Iris pigment epithelial cell (primary cell): ENCODE results near the gene GADD45B.
"Not testable (repeated sequence)": the region's sequence is repeated elsewhere in the genome, so short reads cannot be mapped to it uniquely, and the experiment has no call there.

Source experiments
- DNase-seq: peaks from one replicate; pipeline ENCODE4 v3.0.0-alpha.2; 2011; ENCODE audit warnings: low read depth

Gene GADD45B

DNA sequence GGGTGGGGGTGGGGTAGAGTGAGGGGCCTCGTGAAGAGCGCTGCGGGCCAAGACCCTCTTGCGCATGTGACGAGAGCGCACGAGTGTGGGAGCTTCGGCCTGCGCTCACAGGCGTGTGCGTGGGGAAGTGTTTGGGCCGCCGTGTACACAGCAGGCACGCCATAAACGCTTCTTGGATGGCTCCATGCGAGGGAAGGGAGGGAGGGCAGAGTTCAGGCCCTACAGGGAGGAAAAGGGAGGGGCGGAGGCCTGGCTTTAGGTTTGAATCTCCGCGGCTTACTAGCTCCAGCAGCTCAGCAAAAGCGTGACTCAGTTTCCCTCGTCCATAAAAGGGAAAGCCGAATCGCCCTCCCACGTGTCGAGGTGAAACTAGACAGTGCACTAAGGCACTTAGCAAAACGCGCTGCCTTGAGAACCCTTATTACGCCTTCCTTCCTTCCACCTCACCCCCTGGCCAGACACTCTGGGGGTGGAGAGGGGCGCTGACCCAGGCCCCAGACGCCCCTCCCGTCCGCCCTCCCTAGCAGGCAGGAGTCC, 12.5 kb downstream of the GADD45B start:
- DNase-seq = no peak

DNA sequence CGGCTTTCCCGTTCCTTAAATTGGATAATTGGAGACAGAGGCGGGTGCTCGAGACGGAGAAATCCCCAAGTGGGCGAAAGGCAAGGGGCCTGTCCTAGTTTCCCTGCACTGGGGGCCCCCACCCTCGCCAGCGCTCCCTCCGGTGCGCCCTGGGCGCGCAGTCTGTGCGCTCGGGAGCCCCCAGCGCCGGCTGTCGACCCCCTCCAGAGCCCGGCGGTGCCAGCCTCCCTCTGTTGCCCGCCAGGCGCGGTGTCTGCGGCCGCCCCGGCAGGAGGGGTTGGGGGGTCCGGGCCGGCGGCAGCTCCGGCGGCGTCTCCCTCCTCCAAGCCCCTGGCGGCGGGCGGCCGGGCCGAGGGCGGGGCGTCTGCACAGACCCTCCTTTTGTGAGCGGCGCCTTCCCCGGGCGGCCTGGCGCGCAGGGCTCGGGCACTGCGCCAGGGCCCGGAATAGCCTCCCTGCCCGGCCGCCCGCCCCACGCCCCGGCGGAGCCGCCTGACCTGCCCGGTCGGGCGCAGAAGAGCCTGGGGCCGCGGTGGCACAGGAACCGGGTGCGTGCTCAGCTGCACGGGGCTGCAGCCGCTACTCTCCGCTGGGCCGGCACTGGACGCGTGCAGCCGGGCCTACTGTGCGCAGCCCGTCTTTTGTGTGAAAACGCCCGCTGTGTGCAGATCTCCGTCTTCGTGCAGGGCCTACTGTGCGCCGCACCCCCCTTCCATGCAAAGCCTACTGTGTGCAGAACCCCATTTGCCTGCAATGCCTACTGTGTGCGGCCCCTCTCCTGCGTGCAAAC, 13.2 kb downstream of the GADD45B start:
- DNase-seq = peak; percentile 49

DNA sequence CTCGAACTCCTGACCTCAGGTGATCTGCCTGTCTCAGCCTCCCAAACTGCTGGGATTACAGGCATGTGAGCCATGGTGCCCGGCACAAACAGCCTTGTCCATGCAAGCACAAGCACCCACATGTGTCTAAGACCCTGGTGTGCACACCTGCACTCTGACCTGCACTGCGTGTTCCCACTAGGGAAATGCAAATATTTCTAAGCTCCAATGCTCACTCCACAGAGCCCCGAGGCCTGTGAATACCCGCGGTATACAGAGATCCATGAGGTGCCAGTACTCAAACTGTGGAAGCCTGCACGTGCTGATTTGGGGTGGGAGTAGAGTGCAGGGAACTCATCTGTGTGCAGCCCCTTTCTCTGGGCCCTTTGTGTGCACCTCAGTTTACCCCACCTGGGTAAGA, 14.7 kb downstream of the GADD45B start:
- DNase-seq = no peak

DNA sequence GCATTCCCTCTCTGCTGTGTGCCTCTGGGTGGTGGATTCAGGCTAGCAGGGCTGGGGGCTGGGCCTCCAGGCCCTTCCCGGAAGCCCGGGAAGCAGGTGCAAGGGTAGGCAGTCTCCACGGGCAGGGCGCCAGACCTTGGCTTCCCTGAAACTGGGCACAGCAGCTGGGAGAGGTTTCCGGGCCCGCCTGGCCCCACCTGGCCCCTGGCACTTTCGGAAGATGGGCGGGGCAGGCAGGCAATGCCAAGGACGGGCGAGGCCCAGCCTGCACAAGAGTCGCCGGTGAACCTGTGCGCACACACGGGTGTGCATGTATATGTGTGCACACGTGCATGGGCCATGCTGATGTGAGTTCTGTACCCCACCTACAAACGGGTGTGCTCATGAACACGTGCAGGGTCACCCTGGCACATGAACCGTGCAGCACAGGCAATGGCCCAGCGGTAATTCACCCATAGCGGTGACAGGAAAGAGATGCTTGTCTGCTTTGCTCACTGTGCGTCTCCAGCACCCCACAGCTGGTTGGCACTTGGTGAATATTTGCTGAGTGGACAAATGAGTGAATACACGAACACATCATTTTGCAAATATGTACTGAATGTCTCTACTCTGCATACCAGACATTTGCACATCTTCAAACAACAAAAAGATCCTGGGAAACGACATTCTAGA, 15.3 kb downstream of the GADD45B start:
- peak; percentile 95 for DNase-seq

DNA sequence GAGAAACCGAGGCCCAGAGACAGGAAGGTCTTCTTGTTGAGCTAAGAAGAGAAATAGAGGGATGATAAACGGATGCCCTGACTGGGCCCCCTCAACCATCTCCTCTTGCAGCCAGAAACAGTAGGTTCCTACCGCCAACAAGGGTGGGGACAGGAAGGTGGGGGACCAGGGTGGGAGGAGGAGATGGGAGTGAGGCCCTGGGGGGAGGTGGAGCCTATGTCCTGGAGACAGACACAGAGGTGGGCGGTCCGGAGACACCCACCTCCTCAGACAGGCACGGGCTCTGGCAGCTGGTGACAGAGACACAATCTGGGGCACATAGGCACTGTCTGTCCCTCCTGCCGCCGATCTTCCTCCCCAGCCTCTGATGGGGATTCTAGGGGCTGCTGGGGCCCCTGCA, 16.9 kb downstream of the GADD45B start:
- no peak for DNase-seq

DNA sequence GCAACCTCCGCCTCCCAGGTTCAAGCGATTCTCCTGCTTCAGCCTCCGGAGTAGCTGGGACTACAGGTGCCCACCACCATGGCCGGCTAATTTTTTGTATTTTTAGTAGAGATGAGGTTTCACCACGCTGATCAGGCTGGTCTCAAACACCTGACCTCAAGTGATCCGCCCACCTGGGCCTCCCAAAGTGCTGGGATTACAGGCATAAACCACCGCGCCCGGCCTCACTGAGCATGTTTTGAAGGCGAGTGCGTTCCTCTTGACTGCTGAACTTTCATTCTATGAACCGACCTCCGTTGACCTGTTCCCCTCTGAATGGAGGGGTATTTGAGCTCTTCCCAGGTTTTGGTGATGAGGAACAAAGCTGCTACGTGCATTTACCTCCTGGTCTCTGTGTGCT, 17.5 kb downstream of the GADD45B start:
- DNase-seq = not testable (repeated sequence)

DNA sequence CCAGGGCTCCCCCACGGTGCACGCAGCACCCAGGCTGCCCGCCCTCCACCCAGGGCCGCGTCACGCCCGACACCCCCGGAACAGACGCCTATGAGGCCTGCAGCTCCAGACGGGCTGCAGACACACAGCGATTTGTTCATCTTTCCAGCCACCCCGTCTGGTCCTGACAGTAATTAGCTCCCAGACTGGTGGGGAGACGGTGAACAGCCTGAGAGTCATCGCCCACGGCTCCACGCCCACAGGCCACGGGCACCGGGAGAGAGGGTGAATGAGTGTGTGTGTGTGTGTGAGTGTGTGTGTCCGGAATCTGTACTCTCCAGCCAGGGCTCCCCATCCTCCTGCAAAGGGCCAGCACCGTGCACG, 18.1 kb downstream of the GADD45B start:
- peak; percentile 81 for DNase-seq

DNA sequence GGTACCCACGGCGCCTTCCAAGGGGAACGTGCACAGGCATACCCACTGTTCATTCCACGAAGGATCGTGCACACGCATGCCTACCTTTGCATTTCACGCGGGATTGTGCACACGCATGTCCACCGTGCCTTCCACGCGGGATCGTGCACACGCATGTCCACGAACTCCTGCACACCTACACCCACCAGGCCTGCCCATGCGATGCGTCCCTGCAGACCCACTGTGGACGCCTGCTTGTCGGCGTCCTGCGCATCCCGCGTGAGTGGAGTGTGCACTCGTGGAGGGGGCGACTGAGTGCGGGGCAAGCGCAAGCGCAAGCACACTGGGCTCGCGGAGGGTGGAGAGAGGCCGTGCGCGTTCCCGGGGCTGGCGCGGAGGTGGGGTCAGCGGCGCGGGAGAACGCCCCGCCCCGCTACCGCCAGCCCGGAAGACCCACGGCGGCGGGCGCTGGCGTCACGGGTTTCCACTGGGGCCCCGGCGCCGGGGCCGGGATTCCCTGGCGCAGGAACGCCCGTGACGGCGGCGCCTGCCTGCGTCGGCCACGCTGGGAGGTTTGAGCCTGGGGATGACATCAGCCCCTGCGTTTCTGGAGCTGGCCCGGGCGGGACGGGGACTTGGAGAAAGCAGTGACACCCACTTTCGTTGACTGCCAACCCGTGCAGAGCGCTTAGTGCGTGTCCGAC, 18.7 kb downstream of the GADD45B start:
- peak; percentile 84 for DNase-seq

DNA sequence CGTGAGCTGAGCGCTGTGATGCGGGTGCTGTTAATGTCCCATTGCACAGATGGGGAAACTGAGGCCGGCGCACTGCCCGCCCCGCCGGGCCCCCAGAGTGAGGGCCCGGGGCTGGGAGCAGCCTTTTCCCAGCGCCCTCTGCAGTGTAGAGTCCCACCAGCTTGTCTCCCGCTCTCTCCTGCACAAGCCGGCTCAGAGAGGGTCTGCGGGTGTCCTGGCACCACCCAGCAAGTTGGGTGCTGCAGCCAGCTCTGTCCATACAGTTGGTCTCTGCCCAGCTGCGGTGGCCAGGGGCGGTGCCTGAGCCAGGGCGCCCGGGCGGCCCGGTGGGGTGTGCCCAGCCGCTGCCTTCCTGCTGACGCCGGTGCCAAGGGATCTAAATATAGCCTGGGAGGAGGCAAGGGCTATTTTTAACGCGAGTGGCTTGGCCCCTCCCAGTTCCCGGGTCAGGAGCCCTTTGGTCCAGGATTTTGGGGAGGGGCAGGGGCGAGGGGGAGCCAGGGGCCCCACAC, 19.3 kb downstream of the GADD45B start:
- DNase-seq = peak; percentile 52

DNA sequence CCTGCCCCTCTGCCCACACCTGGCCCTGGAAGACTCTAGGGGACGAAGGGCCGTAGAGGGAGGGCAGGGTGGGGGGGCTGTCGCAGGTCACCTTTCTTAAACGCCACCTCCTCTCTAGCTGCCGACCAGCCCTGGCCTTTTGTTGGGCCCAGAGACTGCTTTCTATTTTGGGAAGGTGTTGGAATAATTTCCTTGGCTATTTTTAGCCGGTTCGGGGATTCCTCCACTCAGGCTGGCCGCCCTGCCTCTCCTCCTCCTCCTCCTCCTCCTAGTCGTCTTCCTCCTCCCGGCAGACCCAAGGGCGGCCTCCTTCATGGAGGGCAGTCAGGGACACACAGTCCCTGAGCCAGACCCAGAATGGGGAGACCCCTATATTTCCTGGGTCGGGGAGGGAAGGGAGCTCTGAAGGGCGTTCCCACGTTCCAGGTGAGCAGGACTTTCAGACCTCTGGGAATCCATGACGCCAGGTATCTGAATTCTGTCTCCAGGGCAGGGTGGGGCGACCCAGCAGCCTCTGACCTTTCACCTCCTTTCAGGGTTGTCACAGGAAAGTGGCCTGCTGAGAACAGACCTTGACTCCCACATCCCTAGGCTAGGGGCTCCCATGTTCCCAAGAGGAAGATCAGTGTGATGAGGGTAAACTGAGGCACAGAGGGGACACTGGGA, 19.9 kb downstream of the GADD45B start:
- no peak for DNase-seq

DNA sequence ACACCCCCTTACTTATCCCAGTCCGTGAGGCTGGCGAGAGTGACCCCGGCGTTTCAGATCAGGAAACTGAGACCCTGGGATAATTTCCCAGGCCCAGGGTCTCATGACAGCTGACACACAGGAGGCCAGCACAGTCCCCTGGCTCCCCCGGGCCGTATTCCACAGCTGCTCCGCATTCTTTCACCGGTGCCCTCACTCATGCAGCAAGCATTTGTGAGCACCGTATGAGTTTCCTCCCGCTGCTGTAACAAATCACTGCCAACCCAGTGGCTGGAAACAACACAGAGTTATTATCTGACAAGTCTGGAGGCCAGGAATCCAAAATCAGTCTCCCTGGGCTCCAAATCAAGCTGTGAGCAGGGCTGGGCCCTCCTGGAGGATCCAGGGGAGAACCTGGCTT, 21.3 kb downstream of the GADD45B start:
- DNase-seq = no peak

DNA sequence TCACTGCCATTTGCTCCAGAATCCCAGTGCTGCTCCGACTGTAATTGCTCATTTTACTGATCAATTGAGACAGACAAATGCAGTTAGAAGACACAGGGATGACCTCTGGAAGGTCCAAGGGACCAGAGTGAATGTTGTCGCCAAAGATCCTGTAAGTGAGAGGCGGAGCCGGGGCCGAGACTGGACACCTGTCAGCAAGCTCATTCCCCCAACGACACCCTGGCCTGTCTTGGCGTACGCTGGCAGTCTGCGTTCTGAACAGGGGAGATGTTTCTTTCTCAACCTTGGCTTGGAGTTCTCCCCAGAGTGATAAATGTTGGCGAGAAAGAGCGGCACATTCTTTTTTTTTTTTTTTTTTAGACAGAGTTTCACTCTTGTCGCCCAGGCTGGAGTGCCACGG, 24.2 kb downstream of the GADD45B start:
- DNase-seq = no peak

DNA sequence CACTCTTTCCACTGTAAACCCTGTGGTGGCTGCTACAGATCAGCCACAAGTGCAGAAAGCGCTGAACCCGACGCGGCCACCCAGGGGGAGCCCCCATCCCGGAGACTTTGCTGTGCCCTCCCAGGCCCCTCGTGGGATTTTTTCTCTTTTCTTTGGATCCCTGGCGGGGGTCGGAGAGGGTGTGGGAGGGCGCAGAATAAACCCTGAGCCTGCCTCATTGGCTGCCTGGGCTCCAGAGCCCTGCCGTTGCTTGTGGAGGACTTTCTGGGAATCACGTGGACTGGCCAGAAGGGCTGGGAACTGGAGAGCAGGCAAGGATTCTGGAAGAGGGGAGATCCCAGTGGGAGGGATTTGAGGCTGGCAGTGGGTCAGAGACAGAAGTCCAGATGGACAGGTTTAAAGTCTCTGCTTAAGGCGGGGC, 24.9 kb downstream of the GADD45B start:
- DNase-seq = no peak

DNA sequence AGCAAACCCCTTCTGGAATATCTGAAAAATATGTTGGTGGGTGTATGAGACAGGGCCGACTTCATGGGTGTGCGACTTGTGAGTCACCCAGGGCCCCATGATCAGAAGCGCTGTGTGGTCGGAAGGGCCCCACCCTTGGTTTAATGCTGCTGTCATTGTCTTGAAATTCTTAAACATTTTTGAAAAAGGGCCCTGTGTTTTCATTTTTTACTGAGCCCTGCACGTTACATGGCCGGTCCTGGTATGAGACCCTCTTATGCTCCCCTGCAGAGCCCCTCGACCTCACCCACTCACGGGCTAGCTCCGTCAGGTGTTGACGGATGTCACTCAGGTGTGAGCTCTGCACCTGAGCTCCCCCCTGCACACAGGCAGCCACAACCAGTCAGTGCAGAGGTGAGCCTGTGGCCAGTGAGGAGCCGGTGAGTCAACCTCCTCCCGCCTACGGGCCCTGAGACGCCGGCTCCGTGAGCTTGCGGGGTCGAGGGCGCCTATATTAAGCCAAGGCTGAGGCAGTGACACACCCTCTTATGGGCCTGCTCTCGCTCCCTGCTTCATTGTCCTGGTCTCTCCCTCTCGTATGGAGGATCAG, 27.7 kb downstream of the GADD45B start:
- peak; percentile 73 for DNase-seq

DNA sequence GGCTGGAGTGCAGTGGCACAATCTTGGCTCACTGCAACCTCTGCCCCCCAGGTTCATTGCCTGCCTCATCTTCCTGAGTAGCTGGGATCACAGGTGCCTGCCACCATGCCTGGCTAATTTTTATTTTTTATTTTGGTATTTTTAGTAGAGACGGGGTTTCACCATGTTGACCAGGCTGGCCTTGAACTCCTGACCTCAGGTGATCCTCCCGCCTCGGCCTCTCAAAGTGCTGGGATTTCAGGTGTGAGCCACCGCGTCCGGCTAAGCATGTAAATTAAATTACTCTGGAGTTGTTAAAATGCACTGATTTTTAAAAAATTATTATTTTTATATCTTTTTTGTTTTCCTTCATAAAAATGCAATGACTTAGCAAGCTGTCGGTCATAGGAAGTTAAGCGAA, 30.7 kb downstream of the GADD45B start:
- not testable (repeated sequence) for DNase-seq

DNA sequence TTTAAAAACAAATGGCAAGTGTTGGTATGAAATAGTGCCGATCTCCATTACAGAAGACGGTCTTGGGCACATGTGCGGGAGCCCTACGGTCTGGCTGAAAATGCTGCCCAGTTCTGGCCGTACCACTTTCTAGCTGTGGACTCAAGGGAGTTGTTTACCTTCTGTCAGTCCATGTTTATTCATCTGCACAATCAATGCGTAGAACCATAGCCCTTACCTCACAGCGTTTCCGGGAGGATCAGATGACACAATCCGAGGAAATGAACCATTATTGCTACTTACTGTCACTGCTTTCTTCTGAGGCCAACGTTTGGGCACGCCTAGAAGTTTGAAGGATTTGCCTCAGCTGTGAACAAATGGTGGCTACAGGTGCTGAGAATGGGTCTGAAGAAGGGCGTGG, 31.2 kb downstream of the GADD45B start:
- DNase-seq = peak; percentile 94

DNA sequence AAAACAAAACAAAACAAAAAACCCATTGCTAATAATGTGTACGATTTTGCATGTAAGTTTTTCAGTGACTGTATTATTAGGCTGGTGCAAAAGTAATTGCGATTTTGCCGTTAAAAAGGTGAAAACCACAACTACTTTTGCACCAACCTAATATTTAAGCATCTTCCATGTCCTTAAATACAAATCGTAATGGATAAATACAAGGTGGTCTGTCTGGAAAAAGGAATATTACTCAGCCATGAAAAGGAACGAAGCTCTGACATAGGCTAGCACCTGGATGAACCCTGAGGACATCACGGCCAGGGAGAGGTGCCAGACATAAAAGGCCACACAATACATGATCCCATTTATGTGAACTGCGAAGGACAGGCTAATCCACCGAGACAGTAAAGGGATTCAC, 33.2 kb downstream of the GADD45B start:
- no peak for DNase-seq

DNA sequence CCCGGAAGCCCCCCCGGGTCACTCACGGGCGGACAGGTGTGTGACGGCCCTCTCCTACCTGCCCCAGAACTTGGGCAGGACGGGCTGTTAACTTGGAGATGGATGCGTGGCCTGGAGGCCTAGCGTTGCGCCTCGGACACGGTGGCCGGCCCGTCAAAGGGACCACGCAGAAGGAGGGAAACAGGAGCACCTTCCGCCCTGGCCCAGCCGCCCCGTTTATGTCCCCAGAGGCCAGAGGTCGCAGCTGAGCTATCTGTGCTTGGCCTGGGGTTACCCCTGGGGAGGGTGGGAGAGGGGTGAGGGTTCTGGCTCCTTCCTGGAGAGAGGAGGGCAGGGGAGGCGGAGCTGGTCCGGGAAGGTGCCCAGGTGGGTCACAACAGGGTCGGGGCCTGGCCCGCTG, 35.6 kb downstream of the GADD45B start:
- no peak for DNase-seq

DNA sequence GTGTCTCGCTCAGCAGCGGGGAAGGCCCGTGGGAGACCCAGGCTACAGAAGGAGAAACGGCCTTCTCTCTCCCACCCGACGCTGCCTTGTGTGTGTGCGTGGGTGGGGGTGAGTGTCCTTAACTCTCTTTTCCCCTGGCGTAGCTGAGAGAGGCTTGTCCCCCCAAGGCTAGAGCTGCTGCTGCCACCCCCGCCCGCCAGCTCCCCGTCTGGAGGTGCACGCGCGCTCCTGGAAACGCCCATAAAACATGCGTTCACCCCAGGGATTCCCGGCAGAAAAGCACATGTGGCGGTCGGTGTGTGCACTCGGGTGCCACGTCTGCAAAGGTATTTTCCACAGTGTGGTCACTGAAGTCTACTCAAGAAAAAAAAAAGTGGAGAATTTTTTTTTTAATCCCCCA, 36.1 kb downstream of the GADD45B start:
- DNase-seq = no peak

DNA sequence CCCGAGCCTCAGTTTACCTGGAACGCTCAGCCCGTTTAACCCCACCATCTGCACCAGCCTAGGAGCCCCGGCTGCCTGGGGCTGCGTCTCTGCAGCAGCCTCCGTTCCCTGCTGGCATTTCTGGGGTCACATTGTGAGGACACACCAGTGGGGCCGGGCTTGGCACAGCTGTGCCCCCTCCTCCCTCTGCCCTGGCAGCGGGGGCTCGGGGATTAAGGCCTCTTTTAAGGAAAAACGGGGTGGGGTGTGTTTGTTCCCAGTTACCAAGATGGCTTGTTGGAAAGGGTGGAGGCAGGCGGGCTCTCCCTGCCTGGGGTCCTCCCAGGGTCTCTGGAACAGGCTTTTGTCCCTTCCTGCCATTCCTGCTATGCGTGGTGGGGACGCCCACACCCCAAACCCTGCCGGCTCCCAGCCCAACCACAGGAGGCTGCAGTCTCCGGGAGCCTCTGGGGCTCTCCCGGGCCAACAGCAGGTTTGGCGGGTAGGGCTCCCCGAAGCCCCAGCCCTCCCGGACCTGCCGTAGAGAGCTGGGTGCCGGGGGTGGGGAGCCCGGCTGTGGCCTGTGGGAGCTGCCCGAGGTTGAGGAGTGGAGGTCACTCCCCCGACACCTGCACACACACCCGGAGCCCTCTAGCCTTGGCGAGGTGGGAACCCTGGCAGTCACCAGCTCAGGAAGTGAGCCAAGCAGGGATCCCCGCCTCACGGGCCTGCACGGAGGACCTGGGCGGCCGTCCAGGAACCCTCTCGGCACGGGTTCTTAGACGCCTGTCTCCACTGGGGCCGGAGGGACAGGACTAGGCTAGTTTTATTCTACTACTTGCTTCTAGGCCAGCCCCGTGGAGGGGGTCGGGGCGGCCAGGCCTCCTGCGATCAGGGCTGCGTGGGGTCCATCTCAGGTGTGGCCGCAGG, 36.9 kb downstream of the GADD45B start:
- no peak for DNase-seq
